Daoy (cell line): ENCODE measurements around the gene RMC1. TPM values are rescaled to one million over a fixed set of nuclear protein-coding genes. Genes with fewer than 3 reads are reported as not detected.
A peak's percentile ranks its signal among the peaks of the same experiment; 100 is the strongest.
"Not testable (repeated sequence)": the region's sequence is repeated elsewhere in the genome, so short reads cannot be mapped to it uniquely, and the experiment has no call there.

Experiments used
- DNase-seq: peaks from one replicate; pipeline ENCODE4 v3.0.0-alpha.2; 2015; ENCODE audit warnings: low read depth
- total RNA-seq: library from RNA; depleted of rRNA; stranded (reverse); fragments of >200 nt; shearing (Covaris generic); gene quantifications from 2 replicates; pipeline ENCODE4 v1.2.3, GENCODE V29; 2014

Gene RMC1
- total RNA-seq, 1 experiment from 2014 or later: 32.7 TPM

- DNase-seq: no peak
Measured at GRCh38 chr18:23531912-23532311, 28.6 kb downstream of the RMC1 start.

GRCh38 chr18:23532848-23533247 lies 29.5 kb downstream of the RMC1 start:
- DNase-seq: no peak

- no peak for DNase-seq
Measured at GRCh38 chr18:23534276-23534675, 31.0 kb downstream of the RMC1 start.

GRCh38 chr18:23536204-23536603 lies 32.9 kb downstream of the RMC1 start:
- no peak for DNase-seq

- no peak for DNase-seq
Measured at GRCh38 chr18:23537274-23537673, 34.0 kb downstream of the RMC1 start.

- no peak for DNase-seq
Measured at GRCh38 chr18:23538001-23538400, 34.7 kb downstream of the RMC1 start.

GRCh38 chr18:23538870-23539269 lies 35.6 kb downstream of the RMC1 start:
- DNase-seq: no peak

- DNase-seq: no peak
Measured at GRCh38 chr18:23539296-23539695, 36.0 kb downstream of the RMC1 start.

- DNase-seq: no peak
Measured at GRCh38 chr18:23539911-23540525, 36.7 kb downstream of the RMC1 start.

- DNase-seq: no peak
Measured at GRCh38 chr18:23540867-23541266, 37.6 kb downstream of the RMC1 start.

GRCh38 chr18:23541349-23542093 lies 38.2 kb downstream of the RMC1 start:
- DNase-seq: no peak

- DNase-seq: no peak
Measured at GRCh38 chr18:23542461-23542860, 39.1 kb downstream of the RMC1 start.

GRCh38 chr18:23545247-23545789 lies 42.0 kb downstream of the RMC1 start:
- no peak for DNase-seq

GRCh38 chr18:23547306-23547705 lies 44.0 kb downstream of the RMC1 start:
- no peak for DNase-seq

- DNase-seq: peak; percentile 30
Measured at GRCh38 chr18:23547846-23548245, 44.5 kb downstream of the RMC1 start.

GRCh38 chr18:23548275-23548674 lies 45.0 kb downstream of the RMC1 start:
- DNase-seq: no peak

- DNase-seq: no peak
Measured at GRCh38 chr18:23548719-23549118, 45.4 kb downstream of the RMC1 start.

GRCh38 chr18:23550898-23551297 lies 47.6 kb downstream of the RMC1 start:
- no peak for DNase-seq

GRCh38 chr18:23551978-23552377 lies 48.7 kb downstream of the RMC1 start:
- no peak for DNase-seq

- no peak for DNase-seq
Measured at GRCh38 chr18:23552505-23552904, 49.2 kb downstream of the RMC1 start.

- DNase-seq: no peak
Measured at GRCh38 chr18:23553887-23554286, 50.6 kb downstream of the RMC1 start.

- no peak for DNase-seq
Measured at GRCh38 chr18:23556145-23556780, 53.0 kb downstream of the RMC1 start.

- DNase-seq: not testable (repeated sequence)
Measured at GRCh38 chr18:23557511-23557910, 54.2 kb downstream of the RMC1 start.
